COLO668 (cell line): ENCODE measurements around the gene TIGAR.

ENCODE experiments used
- DNase-seq: peaks from one replicate; lab custom pipeline; 2025; ENCODE audit not compliant: unreplicated experiment; lab: John Stamatoyannopoulos, UW

TIGAR gene

DNA sequence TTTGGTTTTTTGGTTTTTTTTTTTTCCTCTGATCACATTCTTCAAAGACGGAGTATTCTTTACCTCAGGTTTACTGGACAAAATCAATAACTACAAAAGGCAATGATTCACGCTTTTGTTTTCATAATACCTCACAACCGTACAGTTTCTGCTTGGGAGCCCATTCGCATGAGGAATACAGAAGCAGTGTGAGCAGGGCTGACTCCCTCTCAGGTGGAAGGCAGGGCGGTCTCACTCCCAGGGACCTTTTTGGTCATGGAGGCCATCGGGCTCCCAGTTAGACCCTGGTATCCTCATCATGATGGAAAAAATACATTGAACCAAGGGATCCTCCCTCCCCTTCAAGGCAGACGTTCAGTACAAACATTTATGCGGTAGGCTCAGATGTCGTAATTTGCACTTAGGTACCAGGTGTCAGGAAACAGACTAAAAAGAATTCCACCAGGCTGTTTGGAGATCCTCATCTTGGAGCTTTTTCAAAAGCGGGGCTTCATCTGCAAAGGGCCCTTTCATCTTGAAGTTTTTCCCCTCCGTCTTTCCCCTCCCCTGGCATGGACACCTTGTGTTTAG lies 19.0 kb upstream of the TIGAR start:
- DNase-seq: no peak

DNA sequence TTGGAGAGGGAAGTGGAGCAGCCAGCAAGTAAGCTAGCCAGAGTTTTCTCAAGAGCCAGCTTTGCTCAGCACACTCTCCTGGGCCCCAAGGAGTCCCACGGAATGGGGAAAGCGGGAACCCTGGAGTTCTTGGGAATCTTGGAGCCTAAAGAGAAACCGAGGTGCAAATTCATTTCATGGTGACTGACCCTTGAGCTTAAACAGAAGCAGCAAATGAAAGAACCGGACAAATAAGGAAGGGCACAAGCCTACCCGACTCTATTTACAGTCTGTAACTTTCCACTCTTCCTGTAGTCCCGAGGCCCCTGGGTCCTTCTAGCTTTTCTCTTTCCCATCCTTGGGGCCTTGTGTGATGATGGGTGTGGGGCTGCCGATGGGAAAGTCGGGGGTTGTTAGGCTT lies 18.1 kb upstream of the TIGAR start:
- DNase-seq: no peak

DNA sequence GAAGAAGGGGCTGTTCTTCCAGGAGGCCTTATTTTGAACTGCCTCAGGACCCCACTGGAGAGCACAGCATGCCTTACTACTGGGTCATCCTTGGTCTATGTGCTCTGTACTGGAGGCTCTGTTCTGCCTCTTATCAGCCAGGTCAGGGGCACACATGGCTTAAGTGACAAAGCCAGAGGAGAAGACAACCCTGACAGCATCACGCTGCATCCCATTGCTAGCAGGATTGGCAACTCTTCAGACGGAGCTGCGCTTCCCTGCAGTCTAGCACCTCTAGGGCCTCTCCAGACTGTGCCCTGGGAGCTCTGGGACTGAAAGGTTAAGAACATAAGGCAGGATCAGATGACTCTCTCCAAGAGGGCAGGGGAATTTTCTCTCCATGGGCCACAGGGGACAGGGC lies 17.3 kb upstream of the TIGAR start:
- no peak for DNase-seq

DNA sequence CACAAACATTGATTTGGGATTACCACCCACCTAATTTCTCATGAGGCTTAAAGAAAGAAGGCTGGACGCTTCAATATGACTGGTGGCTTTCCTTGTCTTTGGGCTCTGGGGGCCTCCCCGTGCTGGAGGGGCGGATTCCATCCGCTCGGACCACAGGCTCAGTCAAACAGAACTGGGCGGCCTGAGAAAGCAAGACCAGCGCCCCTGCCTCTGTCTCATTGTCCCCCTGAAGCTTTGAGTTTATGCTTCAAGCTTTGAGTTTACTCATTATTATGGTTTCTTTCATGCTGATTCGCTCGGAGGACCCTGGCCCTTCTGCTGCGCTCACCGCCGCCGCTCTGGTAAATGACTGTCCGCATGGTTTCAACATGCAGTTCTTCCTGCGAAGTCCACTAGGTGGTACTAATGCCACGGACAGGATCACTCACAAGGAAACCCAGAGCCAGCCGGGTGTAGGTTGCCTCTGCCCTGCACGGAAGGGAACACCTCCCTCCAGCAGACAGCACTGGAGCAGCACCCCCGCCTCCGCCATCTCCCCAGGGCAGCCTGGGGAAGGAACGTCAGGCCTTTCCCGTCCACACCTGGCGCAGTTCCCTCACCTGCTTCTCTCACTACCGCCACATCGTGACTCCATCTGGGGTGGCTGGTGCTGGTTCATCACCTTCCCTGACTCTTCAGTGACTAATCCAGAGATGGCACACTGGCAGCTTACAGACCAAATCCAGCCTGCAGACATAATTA lies 13.2 kb upstream of the TIGAR start:
- DNase-seq: peak; percentile 52

DNA sequence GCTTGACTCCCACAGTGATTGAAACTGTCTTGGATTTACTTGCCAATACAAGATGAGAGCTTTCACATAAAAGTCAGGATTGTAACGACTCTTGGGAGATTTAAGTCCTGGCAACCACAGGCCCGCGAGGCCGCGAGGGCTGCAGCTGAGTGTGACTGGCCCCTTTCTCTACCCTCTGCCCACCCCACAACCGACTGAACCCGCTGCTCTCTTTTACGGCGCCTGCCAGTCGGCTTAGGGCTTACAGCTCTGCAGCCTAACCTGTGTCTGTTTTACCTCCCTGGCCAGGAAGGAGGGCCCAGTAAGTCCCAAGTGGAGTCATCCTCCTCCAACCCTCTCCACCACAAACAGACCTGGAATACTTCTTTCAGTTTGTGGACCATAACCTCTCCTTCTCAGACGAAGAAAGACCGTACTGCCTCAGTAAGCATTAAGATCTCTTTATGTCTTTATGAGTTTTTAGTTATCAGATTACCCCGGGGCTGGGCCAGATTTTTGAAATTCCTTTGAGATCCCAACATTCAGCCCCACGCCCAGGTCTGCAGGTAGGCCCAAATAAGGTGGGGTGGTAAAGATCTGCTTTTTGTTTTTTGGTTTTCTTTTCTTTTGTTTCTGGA lies 12.6 kb upstream of the TIGAR start:
- no peak for DNase-seq

DNA sequence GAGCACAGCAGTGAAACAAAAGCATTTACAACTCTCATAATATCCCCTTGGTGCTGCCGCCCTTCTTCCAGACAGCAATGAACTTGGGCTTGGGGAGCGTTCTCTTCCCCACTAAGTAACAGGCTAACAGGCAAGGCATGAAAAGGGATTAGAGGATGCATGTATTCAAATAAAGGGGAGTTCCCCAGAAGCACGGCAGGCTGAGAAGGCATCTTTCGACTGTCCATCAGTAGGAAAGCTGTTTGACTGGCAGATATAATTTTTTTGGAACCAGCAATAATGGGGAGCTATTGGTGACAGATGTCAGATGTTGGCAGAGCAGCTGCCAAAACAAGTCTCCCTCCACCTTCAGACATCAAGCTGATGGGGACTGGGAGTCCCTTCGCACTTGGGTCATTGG lies 9.2 kb upstream of the TIGAR start:
- DNase-seq: no peak

DNA sequence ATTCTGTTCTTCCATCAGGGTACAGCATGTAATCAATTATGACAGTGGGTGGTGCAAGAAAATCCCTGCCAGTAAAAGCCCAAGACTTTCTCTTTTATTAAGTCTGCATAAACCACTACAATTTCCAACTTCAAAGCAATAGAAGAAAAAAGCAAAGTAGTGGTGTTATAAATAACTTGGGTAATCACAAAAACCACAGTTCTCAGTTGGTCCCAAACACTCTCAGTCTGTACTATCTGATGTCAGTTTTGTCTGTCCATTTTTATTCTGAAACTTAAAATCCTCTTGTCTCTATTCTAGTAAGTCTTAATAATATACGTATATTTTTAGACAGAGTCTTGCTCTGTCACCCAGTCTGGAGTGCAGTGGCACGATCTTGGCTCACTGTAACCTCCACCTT lies 8.8 kb upstream of the TIGAR start:
- DNase-seq: no peak

DNA sequence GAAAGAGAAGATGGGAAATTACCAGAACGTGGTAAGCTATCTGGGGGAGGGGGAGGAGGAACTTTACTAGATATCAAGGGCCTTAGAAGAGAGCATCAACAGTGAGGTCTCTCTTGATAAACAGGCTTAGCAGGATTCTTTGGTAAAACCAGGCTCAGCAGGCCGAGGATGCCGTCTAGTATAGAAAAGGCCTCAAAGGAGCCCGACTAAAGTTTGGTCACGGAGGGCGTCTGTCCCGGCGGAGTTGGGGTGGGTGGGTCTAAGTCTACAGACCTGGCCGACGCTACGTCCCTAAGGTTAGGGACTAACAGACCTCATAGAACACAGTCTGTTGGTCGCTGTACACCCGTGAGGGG lies 538 bp upstream of the TIGAR start:
- DNase-seq: no peak

DNA sequence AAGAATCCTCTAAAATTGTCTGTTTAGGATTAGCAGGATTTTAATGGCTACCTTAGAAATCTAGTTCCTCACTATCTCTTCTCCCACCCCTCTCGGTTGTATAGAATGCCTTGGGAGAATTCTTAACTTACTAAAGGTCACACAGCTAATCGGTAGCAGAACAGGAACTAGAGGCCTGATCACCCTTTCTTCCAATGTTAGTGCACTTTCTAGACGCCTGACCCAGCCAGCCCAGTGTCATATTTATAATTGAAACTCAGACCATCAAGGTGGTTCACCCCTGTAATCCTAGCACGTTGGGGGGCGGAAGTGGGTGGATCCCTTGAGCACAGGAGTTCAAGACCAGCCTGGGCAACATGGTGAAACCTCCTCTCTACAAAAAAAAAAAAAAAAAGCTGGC lies 1.7 kb downstream of the TIGAR start:
- DNase-seq: no peak

DNA sequence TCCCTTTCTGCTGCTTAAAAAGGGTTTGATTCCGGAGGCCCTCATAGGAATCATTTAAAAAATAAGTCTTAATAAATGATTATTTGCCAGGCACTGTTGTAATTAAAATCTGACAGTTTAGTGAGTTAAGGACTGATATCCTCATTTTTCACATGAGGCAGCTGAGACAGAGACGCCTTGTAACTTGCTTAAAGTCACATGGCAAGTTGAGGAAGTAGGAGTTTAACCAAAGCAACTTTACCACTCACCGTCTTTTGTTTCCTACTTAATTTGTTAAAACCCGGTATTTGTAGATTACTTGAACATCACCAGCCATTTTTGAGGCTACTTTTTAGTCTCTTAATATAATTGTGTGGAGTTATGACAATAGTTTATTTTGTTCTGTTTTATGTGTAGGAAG lies 2.4 kb downstream of the TIGAR start:
- no peak for DNase-seq

DNA sequence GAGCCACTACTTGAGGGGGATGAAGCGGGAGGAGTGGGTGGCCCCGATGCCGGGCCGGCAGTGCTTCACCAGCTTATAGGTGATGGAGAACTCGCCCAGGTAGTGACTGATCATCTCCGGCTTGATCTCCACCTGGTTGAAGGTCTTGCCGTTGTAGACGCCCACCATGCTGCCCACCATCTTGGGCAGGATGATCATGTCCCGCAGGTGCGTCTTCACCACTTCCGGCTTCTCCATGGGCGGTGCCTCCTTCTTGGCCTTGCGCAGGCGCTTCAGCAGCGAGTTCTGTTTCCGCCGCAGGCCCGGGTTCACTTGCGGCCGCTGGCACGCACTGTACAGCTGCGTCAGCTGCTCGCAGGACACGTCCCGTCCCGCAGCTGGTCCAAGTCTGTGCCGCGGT lies 3.4 kb downstream of the TIGAR start:
- DNase-seq: no peak

DNA sequence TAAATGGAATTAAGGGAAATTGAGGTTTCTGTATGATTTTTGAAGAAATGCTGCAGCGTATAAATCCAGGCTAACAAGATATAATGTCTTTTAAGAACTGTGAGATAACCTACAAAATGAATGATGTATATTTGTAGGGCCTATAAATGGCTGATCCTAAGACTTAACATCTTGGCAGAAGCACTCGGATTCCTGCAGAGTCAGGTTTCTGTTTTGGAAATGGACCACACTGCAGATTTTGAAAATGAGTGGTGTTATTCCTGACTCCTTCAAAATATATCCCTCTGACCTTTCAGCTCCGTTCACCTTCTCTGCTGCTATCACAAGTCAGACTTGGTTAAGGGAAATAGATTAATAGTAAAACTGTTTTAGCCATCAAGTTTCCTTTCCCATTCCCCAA lies 5.0 kb downstream of the TIGAR start:
- no peak for DNase-seq

DNA sequence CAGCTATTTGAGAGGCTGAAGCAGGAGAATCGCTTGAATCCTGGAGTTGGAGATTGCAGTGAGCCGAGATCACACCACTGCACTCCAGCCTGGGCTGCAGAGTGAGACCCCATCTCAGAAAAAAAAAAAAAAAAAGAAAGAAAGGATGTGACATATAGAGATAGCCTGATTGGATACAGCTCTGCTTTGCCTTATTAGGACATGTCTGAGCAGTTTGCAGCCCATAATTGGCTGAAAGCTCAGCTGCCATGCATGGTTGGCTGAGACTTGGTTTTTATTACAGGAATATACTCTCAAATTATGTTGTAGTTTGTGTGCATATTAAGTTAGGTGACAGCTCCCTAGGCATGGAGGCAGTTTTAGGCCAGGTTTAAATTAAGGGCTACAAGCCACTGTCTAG lies 6.3 kb downstream of the TIGAR start:
- no peak for DNase-seq

DNA sequence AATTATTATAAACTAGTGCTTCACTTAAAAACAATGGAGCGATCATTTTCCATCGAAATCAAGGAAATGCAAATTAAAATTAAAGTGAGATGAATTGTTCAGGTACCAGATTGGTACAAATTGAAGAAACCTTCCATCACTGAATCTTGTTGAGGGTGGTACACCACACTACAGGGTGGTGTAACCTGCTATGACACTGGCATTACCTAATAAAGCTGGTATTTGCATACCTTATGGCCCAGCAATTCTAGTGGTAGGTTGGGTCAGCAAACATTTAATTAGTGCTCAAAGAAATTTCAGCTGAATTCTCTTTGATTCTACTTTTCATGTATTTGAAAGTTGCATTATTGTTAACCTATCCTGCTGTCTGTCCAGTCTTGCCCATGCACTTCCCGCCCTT lies 9.2 kb downstream of the TIGAR start:
- DNase-seq: no peak

DNA sequence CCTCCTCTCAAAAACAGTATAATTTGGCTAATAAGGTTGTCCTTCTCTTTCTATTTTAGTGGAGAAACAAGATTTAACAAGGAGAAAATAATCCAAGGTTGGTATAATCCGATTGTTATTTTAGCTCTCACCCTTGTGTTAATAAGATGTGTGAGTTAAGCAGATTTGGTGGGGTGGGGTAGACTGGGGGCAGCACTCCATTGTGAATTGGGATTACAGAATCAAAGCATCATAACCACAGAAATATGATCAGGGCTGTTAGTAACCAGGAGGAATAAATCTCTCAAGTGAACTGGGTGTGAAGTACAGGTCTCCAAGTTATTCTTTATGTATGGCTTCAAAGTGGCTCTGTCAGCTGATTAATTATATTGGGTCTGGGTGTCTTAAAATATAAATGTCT lies 10.2 kb downstream of the TIGAR start:
- no peak for DNase-seq

DNA sequence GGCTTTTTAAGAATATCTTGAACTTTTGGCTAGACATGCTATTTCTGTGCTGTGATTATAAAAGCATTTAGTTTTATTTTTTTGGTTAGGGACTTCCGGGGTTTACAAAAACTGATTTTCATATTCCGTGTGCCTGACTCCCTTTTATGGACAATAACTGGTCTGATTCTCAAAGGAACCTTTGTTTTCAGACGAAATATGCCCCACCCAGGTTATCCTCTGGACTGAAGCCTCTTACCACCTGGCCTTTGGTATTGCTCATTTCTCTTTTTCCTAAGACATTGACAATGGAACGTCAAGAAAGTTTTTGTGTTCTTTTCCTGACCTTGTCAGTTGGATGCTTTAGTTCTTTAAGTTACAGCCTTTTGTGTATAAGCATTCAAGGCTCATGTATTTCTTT lies 10.8 kb downstream of the TIGAR start:
- DNase-seq: no peak

DNA sequence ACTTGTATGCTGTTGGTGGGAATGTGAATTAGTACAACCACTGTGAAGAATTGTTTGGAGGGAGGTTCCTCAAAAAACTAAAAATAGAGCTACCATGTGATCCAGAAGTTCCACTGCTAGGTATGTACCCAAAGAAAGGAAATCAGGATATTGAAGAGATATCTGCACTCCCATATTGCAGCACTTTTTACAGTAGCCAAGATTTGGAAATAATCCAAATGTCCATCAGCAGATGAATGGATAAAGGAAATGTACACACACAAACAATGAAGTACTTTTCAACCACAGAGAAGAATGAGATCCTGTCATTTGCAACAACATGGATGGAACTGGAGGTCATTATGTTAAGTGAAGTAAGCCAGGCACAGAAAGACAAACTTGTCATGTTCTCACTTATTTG lies 25.9 kb downstream of the TIGAR start:
- DNase-seq: no peak

DNA sequence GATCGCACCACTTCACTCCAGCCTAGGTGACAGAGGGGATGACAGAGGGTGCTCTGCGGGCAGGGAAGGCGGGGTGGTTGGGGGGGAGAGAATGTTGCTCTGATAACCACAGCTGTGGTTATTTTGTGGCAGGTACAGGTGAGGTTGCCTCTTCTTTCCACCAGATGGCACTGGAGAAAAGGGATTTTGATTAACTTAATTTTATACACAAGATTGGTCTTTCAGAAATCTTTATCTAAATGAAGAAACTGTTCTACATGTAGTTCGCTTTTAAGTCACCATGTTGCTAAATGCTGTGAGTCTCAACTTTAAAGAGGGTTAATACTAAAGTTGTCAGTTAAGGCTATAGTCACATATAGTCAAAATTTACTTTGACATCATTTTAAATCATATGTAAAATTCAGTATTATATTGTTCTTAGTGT lies 32.8 kb downstream of the TIGAR start:
- no peak for DNase-seq

DNA sequence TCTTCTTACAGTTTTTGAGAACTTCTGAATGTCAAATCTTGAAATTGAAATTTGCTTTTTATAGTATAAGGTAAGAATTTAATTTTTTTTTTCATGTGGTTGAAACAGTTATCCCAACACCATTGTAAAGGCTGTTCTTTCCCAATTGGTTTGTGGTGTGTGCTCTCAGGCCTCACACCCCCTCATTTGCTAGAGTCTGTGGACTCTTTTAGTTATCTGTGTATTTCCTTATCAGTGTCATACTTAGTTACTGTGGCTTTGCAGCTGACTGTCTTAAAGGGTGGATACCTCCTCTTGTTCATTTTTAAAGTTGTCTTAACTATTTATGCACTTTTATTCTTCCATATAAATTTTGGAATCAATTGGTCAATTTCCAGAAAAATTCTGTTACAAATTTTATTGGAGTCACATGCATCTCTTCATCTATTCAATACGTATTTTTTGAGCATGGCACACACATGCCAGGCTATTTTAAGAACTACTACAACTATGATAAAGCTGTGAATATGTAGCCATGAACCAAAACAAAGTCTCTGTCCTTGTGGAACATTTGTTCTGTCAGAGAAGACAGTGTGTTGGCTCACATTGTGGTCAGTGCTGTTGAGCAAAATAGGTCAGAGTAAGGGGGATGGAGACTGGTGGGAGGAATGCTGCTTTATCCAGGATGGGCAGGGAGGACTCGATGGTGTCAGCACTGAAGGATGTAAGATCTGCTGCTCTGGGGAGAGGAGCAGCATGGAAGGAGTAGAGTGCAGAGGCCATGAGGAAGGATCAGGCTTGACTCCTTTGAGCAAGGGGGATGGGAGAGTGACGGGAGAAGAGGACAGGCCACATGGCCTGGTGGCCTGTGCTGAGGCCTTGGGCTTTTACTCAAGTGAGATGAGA lies 34.4 kb downstream of the TIGAR start:
- DNase-seq: no peak

DNA sequence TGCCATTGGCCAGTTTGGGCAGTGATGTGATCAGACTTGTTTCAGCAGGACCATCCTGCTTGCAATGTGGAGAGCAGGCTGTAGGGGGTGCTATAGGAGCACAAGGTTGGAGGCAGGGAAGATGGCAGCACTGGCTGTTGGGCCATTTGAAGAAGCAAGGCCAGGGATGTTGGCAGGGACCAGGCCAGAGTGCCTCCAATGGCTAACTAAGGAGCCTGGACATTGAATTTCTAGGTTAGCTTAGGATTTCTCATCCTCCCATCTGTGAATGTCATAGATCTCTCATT lies 35.0 kb downstream of the TIGAR start:
- DNase-seq: peak; percentile 4

DNA sequence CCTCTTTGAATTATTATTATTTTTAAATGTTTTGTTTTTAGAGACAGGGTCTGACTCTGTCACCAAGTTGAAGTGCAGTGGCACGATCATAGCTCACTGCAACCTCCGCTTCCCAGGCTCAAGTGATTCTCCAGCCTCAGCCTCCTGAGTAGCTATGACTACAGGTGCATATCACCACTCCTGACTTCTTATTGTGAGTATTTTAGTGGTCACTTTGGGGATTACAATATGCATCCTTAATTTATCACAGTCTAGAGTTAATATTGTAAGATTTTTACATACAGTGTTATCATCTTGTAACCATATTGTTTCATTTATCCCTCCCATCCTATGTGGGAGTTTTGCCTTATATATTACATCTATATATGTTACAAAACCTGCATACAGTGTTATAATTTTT lies 45.1 kb downstream of the TIGAR start:
- no peak for DNase-seq

DNA sequence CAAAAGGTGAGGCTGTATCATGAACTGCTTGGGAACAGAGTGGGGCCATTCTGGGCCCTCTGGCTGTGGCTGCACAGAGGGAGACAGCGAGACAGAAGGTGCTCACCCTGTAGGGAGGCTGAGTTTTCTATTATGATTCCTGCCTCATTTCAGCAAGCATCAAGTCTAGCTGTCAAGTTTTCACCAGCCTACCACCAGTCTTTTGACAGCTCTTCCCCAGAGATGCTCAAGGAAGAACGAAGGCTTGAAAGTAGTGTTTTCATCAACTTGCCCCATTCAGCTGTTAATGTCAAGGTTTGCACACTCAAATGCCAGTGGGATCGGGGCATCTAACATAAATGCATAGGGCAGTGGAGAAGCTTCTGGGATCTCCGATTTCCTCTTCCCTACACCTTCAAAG lies 48.5 kb downstream of the TIGAR start:
- DNase-seq: no peak
